ENCODE data around the gene KLHL29.

DNA sequence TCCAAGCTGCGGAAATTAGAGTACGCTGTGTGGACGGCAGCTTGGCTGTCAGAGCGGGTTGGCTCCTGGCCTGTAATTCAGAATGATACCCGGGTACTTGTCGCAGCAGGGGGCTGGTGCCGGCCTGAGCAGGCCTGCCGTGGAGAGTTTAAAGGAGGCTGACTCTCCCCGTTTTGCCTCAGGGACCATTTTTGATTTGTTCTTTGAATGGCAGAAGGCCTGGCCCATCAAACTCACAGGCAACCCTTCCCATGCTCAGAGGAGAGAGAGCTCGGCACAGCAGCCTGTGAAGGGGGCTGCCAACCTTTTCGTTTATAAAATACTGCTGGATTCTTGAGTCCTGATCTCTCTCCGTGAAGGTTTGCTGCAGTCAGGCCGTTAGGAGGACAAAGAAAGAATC lies 151.3 kb downstream of the KLHL29 start:
- TF ChIP-seq, protein P1, sequence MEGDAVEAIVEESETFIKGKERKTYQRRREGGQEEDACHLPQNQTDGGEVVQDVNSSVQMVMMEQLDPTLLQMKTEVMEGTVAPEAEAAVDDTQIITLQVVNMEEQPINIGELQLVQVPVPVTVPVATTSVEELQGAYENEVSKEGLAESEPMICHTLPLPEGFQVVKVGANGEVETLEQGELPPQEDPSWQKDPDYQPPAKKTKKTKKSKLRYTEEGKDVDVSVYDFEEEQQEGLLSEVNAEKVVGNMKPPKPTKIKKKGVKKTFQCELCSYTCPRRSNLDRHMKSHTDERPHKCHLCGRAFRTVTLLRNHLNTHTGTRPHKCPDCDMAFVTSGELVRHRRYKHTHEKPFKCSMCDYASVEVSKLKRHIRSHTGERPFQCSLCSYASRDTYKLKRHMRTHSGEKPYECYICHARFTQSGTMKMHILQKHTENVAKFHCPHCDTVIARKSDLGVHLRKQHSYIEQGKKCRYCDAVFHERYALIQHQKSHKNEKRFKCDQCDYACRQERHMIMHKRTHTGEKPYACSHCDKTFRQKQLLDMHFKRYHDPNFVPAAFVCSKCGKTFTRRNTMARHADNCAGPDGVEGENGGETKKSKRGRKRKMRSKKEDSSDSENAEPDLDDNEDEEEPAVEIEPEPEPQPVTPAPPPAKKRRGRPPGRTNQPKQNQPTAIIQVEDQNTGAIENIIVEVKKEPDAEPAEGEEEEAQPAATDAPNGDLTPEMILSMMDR (IDR thresholded peaks at IDR 0.05; ENCODE audit: poor library complexity, severe bottlenecking) = no peak
- TF ChIP-seq EZH2 (IDR thresholded peaks at IDR 0.05; ENCODE audit: borderline replicate concordance, insufficient read depth, low read length, poor library complexity, severe bottlenecking) (no peak), MXI1 (conservative IDR thresholded peaks at IDR 0.05; ENCODE audit: poor library complexity, severe bottlenecking) (no peak), EP300 (conservative IDR thresholded peaks at IDR 0.05; ENCODE audit: poor library complexity, severe bottlenecking) (no peak), POLR2AphosphoS5 (IDR thresholded peaks at IDR 0.05) (no peak), SMC3 (conservative IDR thresholded peaks at IDR 0.05; ENCODE audit: poor library complexity) (no peak)
- TF ChIP-seq, protein P2, sequence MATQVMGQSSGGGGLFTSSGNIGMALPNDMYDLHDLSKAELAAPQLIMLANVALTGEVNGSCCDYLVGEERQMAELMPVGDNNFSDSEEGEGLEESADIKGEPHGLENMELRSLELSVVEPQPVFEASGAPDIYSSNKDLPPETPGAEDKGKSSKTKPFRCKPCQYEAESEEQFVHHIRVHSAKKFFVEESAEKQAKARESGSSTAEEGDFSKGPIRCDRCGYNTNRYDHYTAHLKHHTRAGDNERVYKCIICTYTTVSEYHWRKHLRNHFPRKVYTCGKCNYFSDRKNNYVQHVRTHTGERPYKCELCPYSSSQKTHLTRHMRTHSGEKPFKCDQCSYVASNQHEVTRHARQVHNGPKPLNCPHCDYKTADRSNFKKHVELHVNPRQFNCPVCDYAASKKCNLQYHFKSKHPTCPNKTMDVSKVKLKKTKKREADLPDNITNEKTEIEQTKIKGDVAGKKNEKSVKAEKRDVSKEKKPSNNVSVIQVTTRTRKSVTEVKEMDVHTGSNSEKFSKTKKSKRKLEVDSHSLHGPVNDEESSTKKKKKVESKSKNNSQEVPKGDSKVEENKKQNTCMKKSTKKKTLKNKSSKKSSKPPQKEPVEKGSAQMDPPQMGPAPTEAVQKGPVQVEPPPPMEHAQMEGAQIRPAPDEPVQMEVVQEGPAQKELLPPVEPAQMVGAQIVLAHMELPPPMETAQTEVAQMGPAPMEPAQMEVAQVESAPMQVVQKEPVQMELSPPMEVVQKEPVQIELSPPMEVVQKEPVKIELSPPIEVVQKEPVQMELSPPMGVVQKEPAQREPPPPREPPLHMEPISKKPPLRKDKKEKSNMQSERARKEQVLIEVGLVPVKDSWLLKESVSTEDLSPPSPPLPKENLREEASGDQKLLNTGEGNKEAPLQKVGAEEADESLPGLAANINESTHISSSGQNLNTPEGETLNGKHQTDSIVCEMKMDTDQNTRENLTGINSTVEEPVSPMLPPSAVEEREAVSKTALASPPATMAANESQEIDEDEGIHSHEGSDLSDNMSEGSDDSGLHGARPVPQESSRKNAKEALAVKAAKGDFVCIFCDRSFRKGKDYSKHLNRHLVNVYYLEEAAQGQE (IDR thresholded peaks at IDR 0.05; ENCODE audit: borderline replicate concordance) = no peak
